ENCODE measurements around the gene EOLA1. TPM values are rescaled to one million over a fixed set of nuclear protein-coding genes. Genes with fewer than 3 reads are reported as not detected.

Gene EOLA1
- polyA plus RNA-seq, 1 experiment: 16.3 TPM

DNA sequence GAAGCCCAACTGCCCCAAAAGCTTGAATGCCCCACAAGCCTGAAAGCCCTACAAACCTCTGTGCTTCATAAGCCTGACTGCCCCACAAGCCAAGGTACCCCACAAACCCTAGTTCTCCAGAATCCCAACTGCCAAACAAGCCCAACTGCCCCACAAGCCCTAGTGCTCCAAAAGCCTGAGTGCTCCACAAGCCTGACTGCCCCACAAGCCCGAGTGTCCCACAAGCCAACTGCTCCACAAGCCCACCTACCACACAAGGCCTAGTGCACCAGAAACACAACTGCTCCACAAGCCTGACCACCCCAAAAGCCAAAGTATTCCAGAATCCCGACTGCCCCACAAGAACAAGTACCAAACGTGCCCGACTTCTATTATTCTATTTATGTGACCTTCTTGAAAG lies 22.5 kb downstream of the EOLA1 start:
- ChIA-PET CTCF (no interaction called here), POLR2A (no interaction called here)
- H3K9me3 ChIP-seq (ENCODE audit: control insufficient read depth, insufficient read depth, low read length): no peaks in the 10 kb centered on the region
- H3K4me3 ChIP-seq (ENCODE audit: low read depth, low read length): no peak overlapping the region
- H3K27ac ChIP-seq (ENCODE audit: low read depth, low read length): no peak overlapping the region
- no peaks in the 10 kb centered on the region for H3K27me3 ChIP-seq (ENCODE audit: control insufficient read depth, insufficient read depth, low read length)
- DNase-seq (ENCODE audit: low read depth, low spot score): no peak
- TF ChIP-seq, protein P1, sequence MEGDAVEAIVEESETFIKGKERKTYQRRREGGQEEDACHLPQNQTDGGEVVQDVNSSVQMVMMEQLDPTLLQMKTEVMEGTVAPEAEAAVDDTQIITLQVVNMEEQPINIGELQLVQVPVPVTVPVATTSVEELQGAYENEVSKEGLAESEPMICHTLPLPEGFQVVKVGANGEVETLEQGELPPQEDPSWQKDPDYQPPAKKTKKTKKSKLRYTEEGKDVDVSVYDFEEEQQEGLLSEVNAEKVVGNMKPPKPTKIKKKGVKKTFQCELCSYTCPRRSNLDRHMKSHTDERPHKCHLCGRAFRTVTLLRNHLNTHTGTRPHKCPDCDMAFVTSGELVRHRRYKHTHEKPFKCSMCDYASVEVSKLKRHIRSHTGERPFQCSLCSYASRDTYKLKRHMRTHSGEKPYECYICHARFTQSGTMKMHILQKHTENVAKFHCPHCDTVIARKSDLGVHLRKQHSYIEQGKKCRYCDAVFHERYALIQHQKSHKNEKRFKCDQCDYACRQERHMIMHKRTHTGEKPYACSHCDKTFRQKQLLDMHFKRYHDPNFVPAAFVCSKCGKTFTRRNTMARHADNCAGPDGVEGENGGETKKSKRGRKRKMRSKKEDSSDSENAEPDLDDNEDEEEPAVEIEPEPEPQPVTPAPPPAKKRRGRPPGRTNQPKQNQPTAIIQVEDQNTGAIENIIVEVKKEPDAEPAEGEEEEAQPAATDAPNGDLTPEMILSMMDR (IDR thresholded peaks at IDR 0.05; ENCODE audit: low read depth, low read length): no peak

DNA sequence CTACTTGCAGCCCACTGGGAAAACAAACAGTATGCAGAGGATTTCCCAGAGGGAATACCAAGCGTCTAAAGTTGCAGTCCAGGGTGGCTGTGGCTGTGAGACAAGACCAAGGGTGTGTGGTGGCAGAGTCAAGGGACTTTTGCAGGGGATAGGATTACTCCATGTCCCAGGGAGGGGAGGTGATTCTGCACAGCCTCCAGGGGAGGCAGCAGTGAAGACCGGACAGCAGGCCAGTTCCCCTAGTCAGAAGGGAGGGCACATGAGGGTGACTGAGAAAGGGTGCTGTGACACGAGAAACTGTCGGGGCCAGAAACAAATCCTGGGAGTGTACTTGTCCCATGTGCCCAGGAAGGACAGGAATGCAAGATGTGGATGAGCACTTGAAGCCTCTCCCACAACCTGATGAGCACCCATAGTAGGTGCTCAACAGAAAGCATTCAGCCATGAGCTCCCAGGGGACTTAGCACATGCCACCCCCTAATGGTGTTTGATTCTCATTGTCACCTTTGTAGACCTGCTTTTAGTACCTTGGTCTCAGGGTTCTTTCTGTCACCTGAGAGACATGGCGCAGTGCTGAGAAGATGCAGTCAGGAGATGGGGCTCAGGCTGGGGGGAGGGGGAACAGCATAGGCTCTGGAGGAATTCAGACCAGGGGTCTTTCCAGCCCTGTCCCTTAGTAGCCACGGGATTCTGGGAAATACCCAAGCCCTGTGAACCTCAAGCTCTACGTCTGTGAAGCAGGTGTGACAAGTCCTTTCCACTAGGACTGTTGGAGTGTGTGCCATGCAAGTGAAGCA lies 27.0 kb downstream of the EOLA1 start:
- H3K27ac ChIP-seq (ENCODE audit: low read depth, low read length): no peak overlapping the region
- CTCF ChIA-PET: interaction anchor here (0.9 kb wide), 1 partner anchor 56 kb away, joined by 3 read pairs; no protein-coding TSS in a partner anchor
- H3K27me3 ChIP-seq (ENCODE audit: control insufficient read depth, insufficient read depth, low read length): no peaks in the 10 kb centered on the region
- DNase-seq (ENCODE audit: low read depth, low spot score): no peak
- POLR2A ChIA-PET: no interaction called here
- H3K9me3 ChIP-seq (ENCODE audit: control insufficient read depth, insufficient read depth, low read length): no peaks in the 10 kb centered on the region
- TF ChIP-seq, protein P1 (IDR thresholded peaks at IDR 0.05; ENCODE audit: low read depth, low read length): no peak
- no peak overlapping the region for H3K4me3 ChIP-seq (ENCODE audit: low read depth, low read length)

DNA sequence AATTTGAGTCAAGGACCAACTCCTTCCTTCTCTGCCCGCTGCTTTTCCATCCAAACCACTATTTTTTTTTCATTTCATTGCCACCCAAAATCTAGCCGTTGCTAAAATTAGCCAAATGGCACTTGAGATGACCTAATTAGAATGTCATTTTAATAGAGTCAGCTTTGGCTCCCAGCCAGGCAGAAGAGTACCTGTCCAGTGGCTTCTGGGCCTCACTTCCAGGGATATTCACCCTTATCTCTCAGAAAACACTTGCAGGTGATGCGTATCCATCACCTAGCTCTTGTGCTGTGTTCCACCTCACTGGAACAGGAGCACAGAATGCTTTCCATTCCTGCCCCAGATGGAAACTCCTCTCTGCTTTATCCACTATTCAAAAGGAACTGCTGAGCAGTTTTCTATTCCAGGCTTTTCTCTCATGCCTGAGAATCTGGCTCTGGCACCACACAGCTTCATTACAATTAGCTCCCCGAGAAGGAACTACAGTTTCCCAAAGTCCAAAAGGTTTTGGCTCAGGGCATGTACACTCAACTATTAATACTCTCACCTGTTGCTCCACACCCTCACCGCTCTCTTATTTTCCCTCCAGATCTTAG lies 28.0 kb downstream of the EOLA1 start:
- DNase-seq (ENCODE audit: low read depth, low spot score): no peak
- no peak overlapping the region for H3K4me3 ChIP-seq (ENCODE audit: low read depth, low read length)
- H3K27me3 ChIP-seq (ENCODE audit: control insufficient read depth, insufficient read depth, low read length): no peaks in the 10 kb centered on the region
- TF ChIP-seq, protein P1 (IDR thresholded peaks at IDR 0.05; ENCODE audit: low read depth, low read length): no peak
- H3K9me3 ChIP-seq (ENCODE audit: control insufficient read depth, insufficient read depth, low read length): no peaks in the 10 kb centered on the region
- ChIA-PET CTCF (interaction anchor here (0.9 kb wide), 1 partner anchor 57 kb away, joined by 3 read pairs; no protein-coding TSS in a partner anchor), POLR2A (no interaction called here)
- no peak overlapping the region for H3K27ac ChIP-seq (ENCODE audit: low read depth, low read length)

DNA sequence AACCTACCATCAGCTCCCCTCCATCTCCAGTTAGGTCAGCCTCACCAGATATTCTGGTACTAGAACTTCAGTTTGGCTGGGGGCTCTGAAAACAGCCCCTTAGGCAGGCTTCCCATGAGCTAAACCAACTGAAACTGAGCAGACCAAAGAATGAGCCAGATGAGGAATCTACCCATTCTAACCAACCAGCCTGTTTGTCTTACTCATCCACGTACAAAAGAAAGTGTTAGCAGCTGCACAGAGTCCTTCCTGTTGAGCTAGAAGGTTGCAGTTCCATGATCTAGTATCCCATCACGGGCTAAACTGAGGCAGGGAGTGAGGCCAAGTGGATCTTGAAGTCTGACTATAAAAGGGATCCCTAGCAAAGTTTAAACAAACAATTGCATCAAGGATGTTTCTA lies 29.0 kb downstream of the EOLA1 start:
- ChIA-PET CTCF (no interaction called here), POLR2A (no interaction called here)
- DNase-seq (ENCODE audit: low read depth, low spot score): no peak
- Histone ChIP-seq H3K9me3 (ENCODE audit: control insufficient read depth, insufficient read depth, low read length) (no peaks in the 10 kb centered on the region), H3K27ac (ENCODE audit: low read depth, low read length) (no peak overlapping the region), H3K27me3 (ENCODE audit: control insufficient read depth, insufficient read depth, low read length) (no peaks in the 10 kb centered on the region), H3K4me3 (ENCODE audit: low read depth, low read length) (no peak overlapping the region)
- TF ChIP-seq, protein P1 (IDR thresholded peaks at IDR 0.05; ENCODE audit: low read depth, low read length): no peak

GRCh38 chrX:149570668-149571067 lies 29.9 kb downstream of the EOLA1 start:
- CTCF ChIA-PET: no interaction called here
- H3K9me3 ChIP-seq (ENCODE audit: control insufficient read depth, insufficient read depth, low read length): no peaks in the 10 kb centered on the region
- no peak overlapping the region for H3K4me3 ChIP-seq (ENCODE audit: low read depth, low read length)
- H3K27ac ChIP-seq (ENCODE audit: low read depth, low read length): no peak overlapping the region
- H3K27me3 ChIP-seq (ENCODE audit: control insufficient read depth, insufficient read depth, low read length): no peaks in the 10 kb centered on the region
- TF ChIP-seq, protein P1 (IDR thresholded peaks at IDR 0.05; ENCODE audit: low read depth, low read length): no peak
- POLR2A ChIA-PET: interaction anchor here (0.8 kb wide), 1 partner anchor 30 kb away, joined by 4 read pairs; the partner anchor contains the start of gene EOLA1
- DNase-seq (ENCODE audit: low read depth, low spot score): peak; percentile 37
